GM21825 (cell line): Measurements from ENCODE around the gene PIK3C2G.

Experiments used
- ATAC-seq: cut with Tn5 transposase; IDR thresholded peaks from one replicate; pipeline ENCODE4 v1.9.1; 2021; ENCODE audit warnings: mild to moderate bottlenecking, moderate library complexity; ENCODE audit not compliant: unreplicated experiment

PIK3C2G gene

DNA sequence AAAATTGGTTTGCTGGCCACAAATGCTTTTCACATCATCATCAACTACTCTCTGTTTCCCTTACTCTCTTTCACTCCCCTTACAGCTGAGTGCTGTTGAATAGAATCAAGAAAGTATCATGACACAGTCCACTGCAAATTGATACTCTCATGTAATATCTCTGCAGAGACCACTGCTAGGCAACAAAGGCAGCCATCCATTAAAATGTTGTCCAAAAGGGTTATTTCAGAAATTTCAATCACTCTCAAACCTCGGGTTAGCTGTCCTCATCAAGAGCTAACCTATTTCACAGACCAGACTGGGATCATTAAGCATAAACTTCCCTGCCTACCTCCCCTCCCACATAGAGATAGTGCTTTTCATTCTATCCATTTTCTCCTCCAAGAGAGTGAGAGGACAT is 289.8 kb downstream of the PIK3C2G start:
- ATAC-seq: no peak

DNA sequence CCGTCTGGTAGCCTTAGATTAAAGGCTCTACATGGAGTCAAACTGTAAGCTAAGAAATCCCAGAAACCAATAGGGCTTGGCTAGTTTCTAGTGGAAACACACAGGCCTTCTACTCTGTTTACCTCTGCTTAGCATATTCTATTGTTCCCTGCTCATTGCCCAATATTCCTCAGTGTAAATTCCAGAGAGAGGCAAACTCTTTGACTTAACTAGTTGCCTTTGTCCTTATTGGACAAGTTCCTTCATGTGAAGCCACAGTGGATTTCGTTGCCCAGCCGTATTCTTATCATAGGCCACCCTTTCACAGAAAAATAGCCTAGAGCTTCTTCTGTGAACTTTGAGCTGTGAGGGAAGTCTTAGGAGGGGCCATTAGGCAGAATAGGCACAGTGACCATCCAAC is 290.4 kb downstream of the PIK3C2G start:
- ATAC-seq: no peak

DNA sequence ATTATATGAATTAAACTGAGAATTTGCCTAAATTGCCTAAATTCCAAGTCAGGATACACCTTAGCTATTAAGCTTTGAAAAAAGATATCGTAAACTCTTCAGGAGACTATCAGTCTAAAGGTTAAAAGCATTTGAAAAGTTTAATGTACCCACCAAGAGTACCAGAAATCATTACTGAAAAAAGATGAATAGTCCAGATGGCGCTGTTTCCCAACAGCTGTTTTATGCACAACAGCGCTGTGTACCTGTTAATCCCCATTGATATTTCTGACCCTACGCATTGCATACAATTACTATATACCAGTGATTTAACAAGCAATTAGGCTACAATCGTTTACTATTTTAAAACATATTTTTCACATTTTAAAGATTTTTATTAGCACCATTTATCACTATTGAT is 291.5 kb downstream of the PIK3C2G start:
- ATAC-seq: no peak

DNA sequence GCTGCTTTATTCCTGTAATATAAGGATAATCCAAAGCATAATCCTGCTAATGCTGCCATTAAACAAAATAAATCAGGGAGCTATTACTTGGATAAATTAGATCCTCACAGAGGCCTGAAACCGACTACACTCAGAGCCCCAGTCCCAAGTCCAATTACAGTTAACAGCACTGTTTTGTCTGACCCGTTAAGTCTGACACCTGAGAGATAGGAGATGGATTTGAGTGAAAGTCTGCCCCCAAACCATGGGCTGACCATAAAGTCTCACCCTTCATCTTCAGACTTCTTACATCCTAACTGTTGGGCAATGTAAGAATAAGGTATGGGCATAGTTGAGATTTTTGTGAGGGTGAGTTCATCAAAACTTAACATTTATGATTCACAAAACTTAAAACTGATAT is 294.8 kb downstream of the PIK3C2G start:
- ATAC-seq: no peak

DNA sequence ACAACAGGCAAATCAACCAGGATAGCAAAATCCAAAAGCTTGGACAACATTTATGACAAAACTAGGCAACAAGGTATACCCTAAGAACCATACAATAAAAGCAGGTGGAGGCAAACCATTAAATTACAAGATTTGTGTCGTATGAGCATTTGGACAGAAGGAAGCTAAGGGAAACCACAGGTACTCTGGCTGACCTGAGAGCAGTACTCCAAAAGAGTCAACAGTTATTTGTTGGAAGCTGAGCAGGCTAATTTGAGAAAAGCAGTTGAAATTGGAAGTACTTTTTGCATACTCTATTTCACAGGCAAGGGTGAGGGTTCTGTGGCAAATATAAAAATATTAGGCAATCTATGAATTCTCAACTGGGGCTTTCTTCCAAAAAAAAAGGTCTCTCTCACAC is 297.9 kb downstream of the PIK3C2G start:
- no peak for ATAC-seq

DNA sequence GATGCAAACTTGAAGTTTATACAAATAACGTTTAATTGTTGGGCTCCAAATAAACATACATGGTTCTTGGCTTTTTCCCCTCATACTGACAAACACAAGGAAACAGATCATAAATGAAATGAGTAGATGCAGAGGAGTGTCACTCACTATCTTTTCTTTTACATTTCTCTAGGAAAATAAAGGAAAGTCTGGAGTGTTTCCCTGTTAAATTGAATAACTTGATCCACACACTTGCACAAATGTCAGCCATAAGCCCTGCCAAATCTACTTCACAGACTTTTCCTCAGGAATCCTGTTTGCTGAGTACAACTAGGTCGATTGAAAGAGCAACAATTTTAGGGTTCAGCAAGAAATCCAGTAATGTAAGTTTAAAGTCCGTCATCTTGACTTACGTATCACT is 301.2 kb downstream of the PIK3C2G start:
- ATAC-seq: no peak

DNA sequence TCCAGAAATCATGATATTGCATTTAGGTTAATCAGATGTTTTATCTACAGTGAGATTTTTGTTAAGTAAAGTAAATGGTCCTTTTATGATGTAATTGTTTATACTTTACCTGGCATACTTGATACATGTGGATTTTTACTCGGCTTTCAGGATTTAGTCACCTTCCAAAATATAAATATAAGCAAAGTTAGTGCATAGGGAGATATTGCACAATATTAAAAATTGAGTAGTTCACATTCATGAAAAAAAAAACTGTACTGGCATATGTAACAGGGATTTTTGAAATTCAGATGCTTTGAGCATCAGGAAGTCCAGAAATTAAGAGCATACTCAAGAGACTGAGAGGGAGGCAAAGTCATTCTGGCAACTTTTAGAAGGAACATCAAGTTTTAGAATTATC is 303.0 kb downstream of the PIK3C2G start:
- ATAC-seq: no peak

DNA sequence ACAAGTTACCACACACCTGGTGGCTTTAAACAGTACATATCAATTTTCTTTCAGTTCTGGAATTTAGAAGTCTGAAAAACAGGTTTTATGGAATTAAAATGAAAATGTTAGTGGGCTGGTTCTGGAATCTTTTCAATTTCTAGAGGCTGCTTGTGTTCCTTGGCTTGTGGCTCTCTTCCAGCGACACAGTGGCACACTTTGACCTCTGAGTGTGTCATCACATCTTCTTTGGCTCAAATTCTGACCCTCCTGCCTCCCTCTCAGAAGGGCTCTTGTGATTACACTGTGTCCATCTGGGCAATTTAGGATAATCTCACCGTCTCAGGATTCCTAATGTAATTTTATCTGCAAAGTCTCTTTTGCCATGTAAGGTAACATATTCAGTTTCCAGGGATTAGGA is 306.5 kb downstream of the PIK3C2G start:
- ATAC-seq: no peak

DNA sequence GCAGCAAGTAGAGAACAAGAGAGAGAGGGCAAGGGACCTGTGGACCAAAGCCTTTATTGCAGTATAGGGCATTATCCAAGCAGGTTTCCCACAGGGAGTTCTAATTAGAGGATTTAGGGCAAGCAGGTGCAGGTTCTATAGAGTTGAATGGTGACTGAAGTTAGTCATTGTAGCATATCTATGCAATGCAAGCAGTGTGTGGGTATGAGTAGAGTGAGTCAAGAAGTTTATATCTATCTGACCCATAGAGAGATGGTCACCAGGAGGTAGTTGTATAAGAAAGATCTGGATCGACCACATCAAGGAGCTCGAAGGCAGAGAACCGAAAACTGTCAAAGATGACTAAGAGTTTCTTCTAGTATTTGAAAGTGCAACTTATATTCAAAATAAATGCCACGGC is 309.2 kb downstream of the PIK3C2G start:
- no peak for ATAC-seq

DNA sequence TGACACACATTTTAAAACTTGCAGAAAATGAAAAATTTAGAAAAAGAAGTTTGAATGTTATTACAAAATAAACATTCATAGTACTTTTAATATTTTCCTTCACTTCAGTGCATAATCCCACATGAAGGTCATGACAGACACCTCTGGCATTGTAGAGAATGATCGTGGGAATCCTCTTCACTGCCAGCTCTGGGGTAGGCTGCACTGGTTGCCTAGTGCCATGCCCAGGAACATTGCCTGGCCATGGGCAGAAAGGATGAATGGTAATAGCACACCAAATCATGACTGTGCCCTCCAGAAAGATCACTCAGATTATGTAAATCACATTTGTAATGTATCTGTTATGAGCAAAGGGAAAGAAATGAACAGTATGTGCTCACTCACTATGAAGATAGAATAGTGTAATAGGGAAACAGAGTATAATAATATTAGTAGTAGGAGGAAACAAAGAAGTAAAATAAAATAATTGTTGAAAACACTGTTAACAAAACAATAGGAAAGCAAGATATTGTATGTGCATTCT is 314.8 kb downstream of the PIK3C2G start:
- ATAC-seq: no peak

DNA sequence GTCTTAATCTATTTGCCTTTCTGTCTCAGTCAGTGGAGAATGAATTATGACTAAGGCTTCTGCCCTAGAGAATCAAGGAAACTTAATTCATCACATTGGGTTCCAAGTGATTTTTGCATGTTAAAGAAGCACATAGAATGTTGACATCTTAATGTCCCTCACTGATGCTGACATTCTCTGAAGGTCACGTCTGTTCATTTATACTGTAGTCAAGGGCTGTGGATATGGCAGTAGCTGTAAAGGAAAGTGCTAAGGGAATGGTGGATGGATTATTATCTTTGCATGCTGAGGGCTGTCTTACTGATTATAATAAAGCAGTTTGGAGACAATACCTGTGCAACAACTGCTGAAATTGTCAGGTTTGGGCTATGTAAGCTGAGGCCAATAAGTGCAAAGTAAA is 315.3 kb downstream of the PIK3C2G start:
- ATAC-seq: no peak

DNA sequence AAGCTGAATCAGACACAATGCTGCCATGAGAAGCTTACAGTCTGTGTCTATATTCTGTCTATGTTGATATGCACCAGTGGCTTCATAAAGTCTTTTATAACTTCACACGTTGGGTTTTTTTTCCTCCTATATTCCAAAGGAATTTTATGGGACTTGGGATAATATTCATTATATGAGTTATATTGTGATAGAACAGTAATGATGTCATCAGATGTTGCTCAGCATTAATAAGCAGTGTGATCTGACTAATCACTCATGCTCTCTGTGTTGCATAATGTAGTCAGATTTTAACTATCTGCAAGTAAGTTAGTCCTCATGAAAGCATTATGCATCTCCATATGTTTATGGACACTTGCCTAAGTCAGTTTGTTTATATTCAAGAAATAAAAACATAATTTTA is 316.9 kb downstream of the PIK3C2G start:
- ATAC-seq: no peak

DNA sequence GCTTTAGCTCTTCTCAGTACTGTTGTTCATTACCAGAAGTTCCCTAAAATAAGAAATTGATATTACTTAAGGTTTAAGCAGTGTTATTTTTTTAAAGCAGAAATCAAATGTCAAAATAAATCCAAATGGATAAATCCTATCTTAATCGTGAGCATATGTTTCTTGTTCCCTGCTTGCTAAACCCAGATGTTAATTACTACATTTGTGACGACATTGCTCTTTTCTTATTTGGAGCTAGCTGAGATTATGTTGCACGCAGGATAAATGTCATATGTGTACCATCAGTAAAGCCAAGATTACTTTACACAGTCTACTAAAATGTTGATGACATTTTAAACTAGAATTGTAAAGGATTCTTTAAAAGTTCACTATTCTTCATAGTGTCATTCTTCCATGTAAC is 319.0 kb downstream of the PIK3C2G start:
- no peak for ATAC-seq

DNA sequence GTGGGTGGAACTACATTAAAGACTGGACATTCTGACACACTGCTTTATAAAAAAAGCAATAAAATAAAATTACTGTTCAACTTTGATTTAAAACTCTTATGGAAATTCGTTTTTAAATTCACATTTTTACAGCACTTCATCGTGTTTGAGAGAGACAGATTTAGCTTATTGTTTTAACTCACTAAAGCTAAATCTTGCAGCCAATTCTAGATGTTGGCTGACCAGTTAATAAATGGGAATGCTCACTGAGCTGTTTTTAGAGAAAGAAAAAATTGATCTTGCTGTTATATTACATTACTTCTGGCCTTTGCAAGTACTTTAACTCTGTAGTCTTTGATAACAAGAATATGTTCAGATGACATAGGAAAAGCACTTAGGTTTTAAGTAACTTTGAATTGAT is 319.4 kb downstream of the PIK3C2G start:
- no peak for ATAC-seq

DNA sequence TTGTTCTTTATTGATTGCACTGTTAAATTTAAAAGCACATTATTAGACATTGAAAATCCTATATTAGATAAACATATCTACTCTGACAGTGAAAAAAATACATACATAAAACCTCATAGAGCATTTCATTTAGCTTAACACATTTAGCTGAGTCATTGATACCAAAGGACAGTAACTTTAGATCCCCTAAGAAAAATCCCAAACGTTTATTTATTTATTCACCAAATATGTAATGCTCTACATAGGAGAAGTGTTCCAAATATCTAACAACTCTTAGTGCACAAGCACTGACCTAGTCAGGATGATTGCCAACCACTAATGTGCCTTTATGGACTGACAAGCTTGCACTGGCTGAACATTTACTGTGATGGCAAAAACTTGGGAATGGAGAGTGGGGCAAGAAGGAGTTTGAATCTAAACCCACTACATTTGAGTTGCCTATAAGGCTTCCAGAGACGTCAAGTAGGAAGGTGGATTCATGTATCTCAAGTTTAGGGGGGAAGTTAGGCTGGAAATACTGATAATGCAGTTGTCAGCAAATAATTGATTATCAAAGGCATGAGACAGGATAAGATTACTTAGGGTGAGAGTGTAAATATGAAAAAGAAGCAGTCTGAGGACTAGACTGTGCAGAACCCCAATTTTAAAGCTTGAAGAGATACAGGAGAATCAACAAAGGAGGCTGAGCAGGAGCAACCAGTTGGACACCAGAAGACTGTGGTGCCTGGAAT is 320.1 kb downstream of the PIK3C2G start:
- ATAC-seq: no peak

DNA sequence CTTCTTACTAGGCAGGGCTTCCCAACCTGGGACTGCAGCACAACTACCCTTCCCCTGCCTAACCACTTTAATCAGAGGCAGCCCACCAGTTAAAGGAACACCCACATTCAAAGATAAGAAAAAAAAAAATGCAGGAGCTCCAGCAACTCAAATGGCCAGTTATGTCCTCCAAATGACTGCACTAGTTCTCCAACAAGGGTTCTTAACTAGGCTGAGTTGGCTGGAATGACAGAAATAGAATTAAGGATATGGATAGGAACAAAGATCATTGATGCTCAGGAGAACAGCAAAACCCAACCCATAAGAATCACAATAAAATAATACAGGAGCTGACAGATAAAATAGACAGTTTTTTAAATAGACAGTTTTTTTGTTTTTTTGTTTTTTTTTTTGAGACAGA is 322.3 kb downstream of the PIK3C2G start:
- ATAC-seq: no peak

DNA sequence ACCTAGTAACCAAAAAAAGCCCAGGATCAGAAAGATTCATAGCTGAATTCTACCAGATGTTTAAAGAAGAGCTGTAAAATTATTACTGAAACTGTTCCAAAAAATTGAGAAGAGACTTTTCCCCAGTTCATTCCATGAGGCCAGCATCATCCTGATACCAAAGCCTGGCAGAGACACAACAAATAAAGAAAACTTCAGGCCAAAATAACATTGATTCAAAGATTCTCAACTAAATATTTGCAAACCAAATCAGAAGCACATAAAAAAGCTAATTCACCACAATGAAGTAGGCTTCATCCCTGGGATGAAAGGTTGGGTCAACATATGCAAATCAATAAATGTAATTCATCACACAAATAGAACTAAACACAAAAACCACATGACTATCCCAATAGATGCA is 325.3 kb downstream of the PIK3C2G start:
- no peak for ATAC-seq

DNA sequence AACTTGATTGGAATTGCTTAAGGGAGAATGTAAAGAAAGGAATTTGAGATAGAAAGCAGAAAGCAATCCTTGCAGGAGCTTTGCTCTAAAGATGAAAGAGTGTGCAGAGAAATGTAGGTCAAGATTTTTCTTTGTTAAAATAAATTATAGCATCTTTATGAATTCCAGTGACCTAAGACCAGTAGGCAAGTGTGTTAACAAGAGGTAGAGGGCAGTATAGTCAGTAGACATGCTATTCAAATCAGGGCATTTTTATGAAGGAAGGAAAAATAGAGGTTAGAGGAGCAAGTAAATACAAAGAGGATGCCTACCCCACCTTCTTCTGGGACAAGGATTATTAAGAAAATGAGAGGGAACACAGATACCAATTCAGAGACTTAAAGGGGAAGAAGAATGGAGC is 328.0 kb downstream of the PIK3C2G start:
- no peak for ATAC-seq

DNA sequence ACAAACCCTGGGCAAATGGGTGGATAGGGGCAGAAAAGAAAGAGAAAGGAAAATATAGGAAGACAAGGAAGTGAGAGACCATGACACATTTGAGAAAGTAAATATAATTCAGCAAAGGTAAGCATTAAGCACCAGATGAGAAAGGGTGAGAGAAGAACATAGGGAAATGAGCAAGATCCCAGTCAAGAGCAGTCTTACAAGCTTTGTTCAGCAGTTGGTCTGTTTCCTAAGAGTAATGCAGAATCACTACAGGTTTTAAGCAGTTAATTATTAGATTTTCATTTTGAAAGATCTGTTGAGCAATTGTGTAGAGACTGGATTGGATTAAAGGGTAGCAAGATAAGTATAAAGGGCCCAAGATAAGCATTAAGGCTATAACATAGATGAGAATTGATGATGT is 330.2 kb downstream of the PIK3C2G start:
- ATAC-seq: no peak

DNA sequence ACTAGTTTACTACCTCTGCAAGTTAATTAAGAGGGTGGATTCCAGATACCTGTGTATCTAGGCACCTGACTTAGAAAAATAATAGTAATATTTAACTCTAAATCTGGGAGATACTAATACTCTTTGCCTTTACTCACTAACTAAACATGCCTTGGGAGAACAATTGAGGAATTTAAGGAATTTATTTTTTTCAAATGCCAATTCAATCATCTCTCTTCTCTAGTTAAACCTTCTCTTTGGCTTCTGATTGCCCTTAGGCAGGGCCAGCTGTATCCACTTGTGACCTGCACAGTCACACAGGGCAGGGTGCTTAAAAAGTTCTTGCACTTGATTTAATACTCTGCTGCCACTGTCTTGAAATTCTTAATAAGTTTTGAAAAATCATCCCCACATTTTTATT is 334.1 kb downstream of the PIK3C2G start:
- no peak for ATAC-seq

DNA sequence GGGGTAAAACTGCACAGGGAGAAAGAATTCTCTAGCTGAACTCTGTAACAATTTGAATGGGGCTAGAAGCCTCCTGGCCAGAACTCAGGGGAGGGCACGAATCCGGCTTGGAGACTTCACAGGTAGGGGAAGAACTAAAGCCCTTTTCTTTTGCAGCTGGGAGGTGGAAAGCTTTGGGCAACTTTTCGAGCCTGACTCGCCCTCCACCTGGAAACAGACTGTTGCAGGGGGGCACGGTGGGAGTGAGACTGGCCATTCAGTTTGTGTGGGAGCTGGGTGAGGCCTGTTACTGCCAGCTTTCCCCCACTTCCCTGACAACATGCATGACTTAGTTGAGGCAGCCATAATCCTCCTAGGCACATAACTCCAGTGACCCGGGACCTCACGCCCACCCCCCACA is 340.6 kb downstream of the PIK3C2G start:
- no peak for ATAC-seq

DNA sequence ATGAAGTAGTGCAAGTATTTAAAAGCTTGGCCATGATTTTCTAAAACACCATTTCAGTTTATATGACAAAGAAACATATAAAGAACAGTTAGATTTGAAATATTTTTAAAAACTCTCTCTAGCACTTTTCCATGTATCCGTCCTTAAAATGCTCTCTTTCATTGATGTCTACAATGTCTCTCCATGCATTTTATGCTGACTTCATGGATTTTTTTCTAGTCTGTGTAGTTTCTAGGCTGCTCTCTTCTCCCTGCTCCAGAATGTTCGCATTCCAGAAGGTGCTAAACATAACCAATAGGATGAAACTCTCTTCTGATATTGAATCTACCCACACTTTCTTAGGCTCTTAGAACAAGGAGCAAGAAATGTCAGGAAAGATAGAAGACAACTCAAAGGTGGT is 351.7 kb downstream of the PIK3C2G start:
- ATAC-seq: no peak

DNA sequence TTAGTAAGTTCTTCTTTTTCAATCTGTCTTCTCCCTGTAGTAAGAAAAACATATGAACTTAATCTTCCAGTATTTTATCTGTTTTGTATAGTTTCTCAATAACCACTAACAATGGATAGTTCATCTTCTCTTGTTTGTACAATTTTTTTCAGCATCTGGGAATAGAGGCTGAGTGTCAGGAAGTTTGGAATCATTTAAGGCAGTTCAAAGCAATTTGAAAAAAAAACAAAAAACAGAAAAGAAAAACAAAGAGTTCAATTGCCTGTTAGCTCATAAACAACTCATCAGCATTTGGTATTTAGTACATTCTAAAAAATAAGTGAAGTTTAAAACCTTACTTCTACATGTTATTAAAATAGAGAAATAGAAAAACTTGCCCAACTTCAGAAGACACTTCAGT is 359.7 kb downstream of the PIK3C2G start:
- ATAC-seq: no peak
